Measurements from ENCODE around the gene BAIAP2L1.
"Not testable (repeated sequence)": the region's sequence is repeated elsewhere in the genome, so short reads cannot be mapped to it uniquely, and the experiment has no call there.

Gene BAIAP2L1

DNA sequence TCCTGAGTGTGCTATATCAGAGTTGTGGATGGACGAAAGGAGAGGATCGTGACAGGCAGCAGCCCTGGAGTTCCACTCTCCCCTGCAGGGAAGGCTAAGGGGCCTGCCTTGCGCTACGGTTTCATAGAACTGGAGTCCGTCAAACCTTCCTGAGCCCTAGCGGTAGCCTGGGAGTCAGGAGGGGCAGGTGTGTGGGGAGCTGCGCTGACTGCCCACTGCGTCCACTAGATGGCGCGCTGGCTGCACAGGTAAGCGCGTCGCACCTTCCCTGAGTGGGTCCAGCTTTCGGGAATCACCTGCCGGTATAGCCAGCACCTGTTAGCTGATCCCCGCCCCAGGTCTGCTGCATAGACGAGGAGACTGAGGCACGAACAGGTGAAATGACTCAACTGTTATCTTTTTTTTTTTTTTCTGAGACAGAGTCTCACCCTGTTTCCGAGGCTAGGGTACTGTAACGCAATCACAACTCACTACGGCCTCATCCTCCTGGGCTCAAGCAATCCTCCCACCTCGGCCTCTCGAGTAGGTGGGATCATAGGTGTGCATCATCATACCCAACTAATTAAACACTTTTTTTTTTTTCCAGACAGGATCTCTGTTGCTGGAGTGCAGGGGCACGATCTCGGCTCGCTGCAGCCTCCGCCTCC, 20.2 kb upstream of the BAIAP2L1 start (continued):
- TF ChIP-seq, protein P1, sequence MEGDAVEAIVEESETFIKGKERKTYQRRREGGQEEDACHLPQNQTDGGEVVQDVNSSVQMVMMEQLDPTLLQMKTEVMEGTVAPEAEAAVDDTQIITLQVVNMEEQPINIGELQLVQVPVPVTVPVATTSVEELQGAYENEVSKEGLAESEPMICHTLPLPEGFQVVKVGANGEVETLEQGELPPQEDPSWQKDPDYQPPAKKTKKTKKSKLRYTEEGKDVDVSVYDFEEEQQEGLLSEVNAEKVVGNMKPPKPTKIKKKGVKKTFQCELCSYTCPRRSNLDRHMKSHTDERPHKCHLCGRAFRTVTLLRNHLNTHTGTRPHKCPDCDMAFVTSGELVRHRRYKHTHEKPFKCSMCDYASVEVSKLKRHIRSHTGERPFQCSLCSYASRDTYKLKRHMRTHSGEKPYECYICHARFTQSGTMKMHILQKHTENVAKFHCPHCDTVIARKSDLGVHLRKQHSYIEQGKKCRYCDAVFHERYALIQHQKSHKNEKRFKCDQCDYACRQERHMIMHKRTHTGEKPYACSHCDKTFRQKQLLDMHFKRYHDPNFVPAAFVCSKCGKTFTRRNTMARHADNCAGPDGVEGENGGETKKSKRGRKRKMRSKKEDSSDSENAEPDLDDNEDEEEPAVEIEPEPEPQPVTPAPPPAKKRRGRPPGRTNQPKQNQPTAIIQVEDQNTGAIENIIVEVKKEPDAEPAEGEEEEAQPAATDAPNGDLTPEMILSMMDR (tag by site-specific recombination; IDR thresholded peaks at IDR 0.05) = peak; percentile 96
- no peak for TF ChIP-seq ZNF19 (tag by site-specific recombination; IDR thresholded peaks at IDR 0.05; ENCODE audit: low read depth)
- TF ChIP-seq MYNN (tag by site-specific recombination; IDR thresholded peaks at IDR 0.05; ENCODE audit: borderline replicate concordance) = no peak
- TF ChIP-seq, protein P2, sequence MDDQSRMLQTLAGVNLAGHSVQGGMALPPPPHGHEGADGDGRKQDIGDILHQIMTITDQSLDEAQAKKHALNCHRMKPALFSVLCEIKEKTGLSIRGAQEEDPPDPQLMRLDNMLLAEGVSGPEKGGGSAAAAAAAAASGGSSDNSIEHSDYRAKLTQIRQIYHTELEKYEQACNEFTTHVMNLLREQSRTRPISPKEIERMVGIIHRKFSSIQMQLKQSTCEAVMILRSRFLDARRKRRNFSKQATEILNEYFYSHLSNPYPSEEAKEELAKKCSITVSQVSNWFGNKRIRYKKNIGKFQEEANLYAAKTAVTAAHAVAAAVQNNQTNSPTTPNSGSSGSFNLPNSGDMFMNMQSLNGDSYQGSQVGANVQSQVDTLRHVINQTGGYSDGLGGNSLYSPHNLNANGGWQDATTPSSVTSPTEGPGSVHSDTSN (CRISPR knock-in tag; IDR thresholded peaks at IDR 0.05) = peak; percentile 46; the same call in 1 of the 2 replicates
- TF ChIP-seq ZNF174 (tag by site-specific recombination; IDR thresholded peaks at IDR 0.05) = no peak
- 0 out of 2 replicates have a peak, but pooled peaks have one; percentile 18 for TF ChIP-seq SP7 (tag by site-specific recombination; IDR thresholded peaks at IDR 0.05)
- TF ChIP-seq ZNF394 (tag by site-specific recombination; IDR thresholded peaks at IDR 0.05; ENCODE audit: borderline replicate concordance) = peak; percentile 15; the same call in 1 of the 2 replicates
- TF ChIP-seq ZFP37 (tag by site-specific recombination; IDR thresholded peaks at IDR 0.05) = 0 out of 2 replicates have a peak, but pooled peaks have one; percentile 38
- no peak for TF ChIP-seq ZNF248 (tag by site-specific recombination; IDR thresholded peaks at IDR 0.05)
- no peak for TF ChIP-seq TCF7L2 (IDR thresholded peaks at IDR 0.05; ENCODE audit: borderline replicate concordance, low read depth, low read length)
- TF ChIP-seq ZNF423 (tag by site-specific recombination; IDR thresholded peaks at IDR 0.05) = no peak
- TF ChIP-seq ZNF610 (tag by site-specific recombination; IDR thresholded peaks at IDR 0.05; ENCODE audit: borderline replicate concordance) = no peak
- TF ChIP-seq ZNF37A (tag by site-specific recombination; IDR thresholded peaks at IDR 0.05) = no peak
- TF ChIP-seq, protein P3, sequence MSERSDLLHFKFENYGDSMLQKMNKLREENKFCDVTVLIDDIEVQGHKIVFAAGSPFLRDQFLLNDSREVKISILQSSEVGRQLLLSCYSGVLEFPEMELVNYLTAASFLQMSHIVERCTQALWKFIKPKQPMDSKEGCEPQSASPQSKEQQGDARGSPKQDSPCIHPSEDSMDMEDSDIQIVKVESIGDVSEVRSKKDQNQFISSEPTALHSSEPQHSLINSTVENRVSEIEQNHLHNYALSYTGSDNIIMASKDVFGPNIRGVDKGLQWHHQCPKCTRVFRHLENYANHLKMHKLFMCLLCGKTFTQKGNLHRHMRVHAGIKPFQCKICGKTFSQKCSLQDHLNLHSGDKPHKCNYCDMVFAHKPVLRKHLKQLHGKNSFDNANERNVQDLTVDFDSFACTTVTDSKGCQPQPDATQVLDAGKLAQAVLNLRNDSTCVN (tag by site-specific recombination; optimal IDR thresholded peaks at IDR 0.05) = peak; percentile 8
- no peak for TF ChIP-seq MEIS1 (CRISPR knock-in tag; IDR thresholded peaks at IDR 0.05; ENCODE audit: borderline replicate concordance)
- TF ChIP-seq GLIS1 (tag by site-specific recombination; IDR thresholded peaks at IDR 0.05) = peak; percentile 43
- TF ChIP-seq ZNF274 (IDR thresholded peaks at IDR 0.05; ENCODE audit: low read length) = no peak
- no peak for TF ChIP-seq ZNF274 (tag by site-specific recombination; IDR thresholded peaks at IDR 0.05; ENCODE audit: borderline replicate concordance)
- TF ChIP-seq OVOL3 (tag by site-specific recombination; IDR thresholded peaks at IDR 0.05) = no peak
- TF ChIP-seq KLF1 (tag by site-specific recombination; IDR thresholded peaks at IDR 0.05) = no peak

DNA sequence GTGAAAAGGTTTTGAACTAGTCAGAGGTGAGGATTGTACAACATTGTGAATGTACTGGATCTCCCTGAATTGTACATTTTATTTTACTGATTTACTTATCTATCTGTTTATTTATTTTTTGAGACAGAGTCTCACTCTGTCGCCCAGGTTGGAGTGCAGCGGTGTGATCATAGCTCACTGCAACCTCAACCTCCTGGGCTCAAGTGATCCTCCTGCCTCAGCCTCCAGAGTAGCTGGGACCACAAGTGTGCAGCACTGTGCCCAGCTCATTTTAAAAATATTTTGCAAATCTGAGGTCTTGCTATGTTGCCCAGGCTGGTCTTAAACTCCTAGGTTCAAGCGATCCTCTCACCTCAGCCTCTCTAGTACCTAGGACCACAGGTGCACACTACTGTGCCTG, 19.1 kb upstream of the BAIAP2L1 start:
- H3K9me3 ChIP-seq (ENCODE audit: control insufficient read depth, insufficient read depth, low read depth, low read length); H3K36me3 ChIP-seq (ENCODE audit: control insufficient read depth in 2 of 2, insufficient read depth in 1 of 2, low read length in 2 of 2); H3K27ac ChIP-seq (ENCODE audit: extremely low read depth, low read depth, low read length); H3K4me3 ChIP-seq (ENCODE audit: low read depth, low read length); H3K4me1 ChIP-seq (ENCODE audit: control insufficient read depth, insufficient read depth, low read length); POLR2A ChIA-PET: not testable (repeated sequence)
- CTCF ChIA-PET = interaction anchor here (0.5 to 5.2 kb wide), 17 partner anchors 13 to 462 kb away, joined by 3 to 65 read pairs (median 4); partner anchors contain the start of gene BAIAP2L1

DNA sequence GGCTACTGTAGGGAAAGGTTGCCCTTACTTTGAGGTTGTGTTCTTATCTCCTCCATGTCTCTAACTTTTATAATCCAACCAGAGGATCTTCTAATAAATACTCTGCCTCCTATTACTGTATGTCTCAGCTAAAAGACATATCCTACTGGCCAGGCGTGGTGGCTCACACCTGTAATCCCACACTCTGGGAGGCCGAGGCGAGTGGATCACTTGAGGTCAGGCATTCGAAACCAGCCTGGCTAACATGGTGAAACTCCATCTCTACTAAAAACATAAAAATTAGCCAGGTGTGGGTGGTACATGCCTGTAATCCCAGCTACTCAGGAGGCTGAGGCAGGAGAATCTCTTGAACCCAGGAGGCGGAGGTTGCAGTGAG, 18.4 kb upstream of the BAIAP2L1 start:
- H3K36me3 ChIP-seq (ENCODE audit: control insufficient read depth in 2 of 2, insufficient read depth in 1 of 2, low read length in 2 of 2); H3K27ac ChIP-seq (ENCODE audit: extremely low read depth, low read depth, low read length); H3K4me3 ChIP-seq (ENCODE audit: low read depth, low read length); H3K9me3 ChIP-seq (ENCODE audit: control insufficient read depth, insufficient read depth, low read depth, low read length); H3K4me1 ChIP-seq (ENCODE audit: control insufficient read depth, insufficient read depth, low read length): not testable (repeated sequence)
- POLR2A ChIA-PET = interaction anchor here (0.7 kb wide), 1 partner anchor 113 kb away, joined by 3 read pairs; no protein-coding TSS in a partner anchor
- CTCF ChIA-PET = interaction anchor here (0.8 to 5.2 kb wide), 9 partner anchors 10 to 423 kb away, joined by 3 to 65 read pairs (median 6); partner anchors contain the start of gene BAIAP2L1
